ENCODE measurements around the gene GPR35.
A peak's percentile ranks its signal among the peaks of the same experiment; 100 is the strongest.
"Not testable (repeated sequence)": the region's sequence is repeated elsewhere in the genome, so short reads cannot be mapped to it uniquely, and the experiment has no call there.

GPR35 gene

GRCh38 chr2:240603081-240603835 is 22.0 kb upstream of the GPR35 start:
- no peak for DNase-seq (ENCODE audit: low read depth in 2 of 2)

GRCh38 chr2:240603846-240604245 is 21.4 kb upstream of the GPR35 start:
- DNase-seq (ENCODE audit: low read depth in 2 of 2): no peak

GRCh38 chr2:240604291-240604938 is 20.9 kb upstream of the GPR35 start:
- DNase-seq (ENCODE audit: low read depth in 2 of 2): no peak

GRCh38 chr2:240604939-240605716 is 20.2 kb upstream of the GPR35 start:
- no peak for DNase-seq (ENCODE audit: low read depth in 2 of 2)

- no peak for DNase-seq (ENCODE audit: low read depth in 2 of 2)
These were observed 19.2 kb upstream of the GPR35 start for GRCh38 chr2:240605867-240606743.

GRCh38 chr2:240611601-240612210 is 13.6 kb upstream of the GPR35 start:
- no peak for DNase-seq (ENCODE audit: low read depth in 2 of 2)

GRCh38 chr2:240613781-240614180 is 11.5 kb upstream of the GPR35 start:
- DNase-seq (ENCODE audit: low read depth in 2 of 2): no peak

- DNase-seq (ENCODE audit: low read depth in 2 of 2): no peak
These were observed 10.9 kb upstream of the GPR35 start for GRCh38 chr2:240614391-240614790.

GRCh38 chr2:240615396-240615795 is 9.9 kb upstream of the GPR35 start:
- DNase-seq (ENCODE audit: low read depth in 2 of 2): no peak

- DNase-seq (ENCODE audit: low read depth in 2 of 2): no peak
These were observed 9.3 kb upstream of the GPR35 start for GRCh38 chr2:240615820-240616547.

GRCh38 chr2:240616860-240617666 is 8.2 kb upstream of the GPR35 start:
- not testable (repeated sequence) for DNase-seq (ENCODE audit: low read depth in 2 of 2)

GRCh38 chr2:240618776-240619175 is 6.5 kb upstream of the GPR35 start:
- no peak for DNase-seq (ENCODE audit: low read depth in 2 of 2)

- DNase-seq (ENCODE audit: low read depth in 2 of 2): no peak
These were observed 5.7 kb upstream of the GPR35 start for GRCh38 chr2:240619506-240620148.

- DNase-seq (ENCODE audit: low read depth in 2 of 2): no peak
These were observed 5.0 kb upstream of the GPR35 start for GRCh38 chr2:240620149-240620731.

GRCh38 chr2:240620859-240621258 is 4.4 kb upstream of the GPR35 start:
- no peak for DNase-seq (ENCODE audit: low read depth in 2 of 2)

- no peak for DNase-seq (ENCODE audit: low read depth in 2 of 2)
These were observed 3.2 kb upstream of the GPR35 start for GRCh38 chr2:240622060-240622411.

GRCh38 chr2:240622531-240623235 is 2.6 kb upstream of the GPR35 start:
- DNase-seq (ENCODE audit: low read depth in 2 of 2): peak; percentile 19 to 25

GRCh38 chr2:240623531-240624010 is 1.7 kb upstream of the GPR35 start:
- no peak for DNase-seq (ENCODE audit: low read depth in 2 of 2)

All from stimulated activated CD8-positive, alpha-beta memory T cell treated with anti-CD3 and anti-CD28 coated beads, Interleukin-7, amount 100 ng/mL, for 1 hour (primary cell).